SK-N-SH treated with all-trans-retinoic acid at 6 μM for 48 hours (cell line): ENCODE data around the gene SSR2.

Source experiments
- ATAC-seq: fragments of 200-7000 bp; cut with Tn5 transposase; 3 replicates; pipeline ENCODE4 v1.9.1; 2020; ENCODE audit warnings: mild to moderate bottlenecking, moderate library complexity
- ARNTL ChIP-seq: fragments of 450-650 bp; formaldehyde crosslinking; IDR thresholded peaks from 2 replicates; pipeline ENCODE4 v1.5.0; 2020; ENCODE audit warnings: low read depth, mild to moderate bottlenecking, moderate library complexity, borderline replicate concordance
- BACH2 ChIP-seq: fragments of 250-450 bp; sonication (Bioruptor Pico); IDR thresholded peaks from 2 replicates; pipeline ENCODE4 v1.9.0; 2021; ENCODE audit warnings: mild to moderate bottlenecking, borderline replicate concordance
- CSDC2 ChIP-seq: fragments of 250-450 bp; sonication (Bioruptor Pico); IDR thresholded peaks from 2 replicates; pipeline ENCODE4 v1.5.0; 2020; ENCODE audit warnings: mild to moderate bottlenecking, moderate library complexity
- ESRRG ChIP-seq: fragments of 250-450 bp; sonication (Bioruptor Pico); IDR thresholded peaks from 2 replicates; pipeline ENCODE4 v1.6.1; 2021; ENCODE audit warnings: mild to moderate bottlenecking
- GLIS3 ChIP-seq: fragments of 250-450 bp; sonication (Bioruptor Pico); IDR thresholded peaks from 2 replicates; pipeline ENCODE4 v1.5.0; 2020; ENCODE audit warnings: mild to moderate bottlenecking, moderate library complexity
- ISL1 ChIP-seq: fragments of 250-450 bp; sonication (Bioruptor Pico); IDR thresholded peaks from 2 replicates; pipeline ENCODE4 v2.1.2; 2022; ENCODE audit warnings: mild to moderate bottlenecking, moderate library complexity
- PATZ1 ChIP-seq: fragments of 250-450 bp; sonication (Bioruptor Pico); IDR thresholded peaks from 2 replicates; pipeline ENCODE4 v1.8.0; 2020; ENCODE audit warnings: mild to moderate bottlenecking, moderate library complexity, borderline replicate concordance
- POU6F1 ChIP-seq: fragments of 250-450 bp; sonication (Bioruptor Pico); IDR thresholded peaks from 2 replicates; pipeline ENCODE4 v1.8.0; 2021; ENCODE audit warnings: low read depth, mild to moderate bottlenecking, moderate library complexity, borderline replicate concordance
- PPARA ChIP-seq: fragments of 250-450 bp; sonication (Bioruptor Pico); IDR thresholded peaks from 2 replicates; pipeline ENCODE4 v1.5.0; 2020; ENCODE audit warnings: mild to moderate bottlenecking, borderline replicate concordance
- RARB ChIP-seq: fragments of 250-450 bp; sonication (Bioruptor Pico); IDR thresholded peaks from 2 replicates; pipeline ENCODE4 v1.8.0; 2021; ENCODE audit warnings: mild to moderate bottlenecking, moderate library complexity
- SNAI2 ChIP-seq: fragments of 250-450 bp; sonication (Bioruptor Pico); IDR thresholded peaks from 2 replicates; pipeline ENCODE4 v1.5.0; 2020; ENCODE audit warnings: mild to moderate bottlenecking, moderate library complexity
- ZFP3 ChIP-seq: fragments of 250-450 bp; sonication (Bioruptor Pico); IDR thresholded peaks from 2 replicates; pipeline ENCODE4 v1.5.0; 2020; ENCODE audit warnings: mild to moderate bottlenecking, moderate library complexity
- ZNF565 ChIP-seq: fragments of 450-650 bp; formaldehyde crosslinking; conservative IDR thresholded peaks from 2 replicates; pipeline ENCODE4 v1.5.0; 2020; ENCODE audit warnings: low read depth, mild to moderate bottlenecking, moderate library complexity
- ZNF70 ChIP-seq: fragments of 450-650 bp; formaldehyde crosslinking; IDR thresholded peaks from 2 replicates; pipeline ENCODE4 v1.5.0; 2020; ENCODE audit warnings: mild to moderate bottlenecking, moderate library complexity
- ZNF8 ChIP-seq: fragments of 450-650 bp; formaldehyde crosslinking; IDR thresholded peaks from 2 replicates; pipeline ENCODE4 v1.5.0; 2020; ENCODE audit warnings: mild to moderate bottlenecking, moderate library complexity
- TF ChIP-seq, protein P1 (sequence below): fragments of 250-450 bp; sonication (Bioruptor Pico); IDR thresholded peaks from 2 replicates; pipeline ENCODE4 v1.5.1; 2021; ENCODE audit warnings: mild to moderate bottlenecking, moderate library complexity
- TF ChIP-seq, protein P2 (sequence below): fragments of 250-450 bp; sonication (Bioruptor Pico); IDR thresholded peaks from 2 replicates; pipeline ENCODE4 v1.5.1; 2020; ENCODE audit warnings: low read depth, mild to moderate bottlenecking, moderate library complexity

SSR2 gene

GRCh38 chr1:155981266-155982088 is 39.3 kb downstream of the SSR2 start:
- no peak for ATAC-seq
- TF ChIP-seq ESRRG (CRISPR knock-in tag) = no peak
- TF ChIP-seq BACH2 (CRISPR knock-in tag) = no peak
- TF ChIP-seq RARB (CRISPR knock-in tag) = no peak
- no peak for TF ChIP-seq POU6F1 (CRISPR knock-in tag)
- TF ChIP-seq, protein P1, sequence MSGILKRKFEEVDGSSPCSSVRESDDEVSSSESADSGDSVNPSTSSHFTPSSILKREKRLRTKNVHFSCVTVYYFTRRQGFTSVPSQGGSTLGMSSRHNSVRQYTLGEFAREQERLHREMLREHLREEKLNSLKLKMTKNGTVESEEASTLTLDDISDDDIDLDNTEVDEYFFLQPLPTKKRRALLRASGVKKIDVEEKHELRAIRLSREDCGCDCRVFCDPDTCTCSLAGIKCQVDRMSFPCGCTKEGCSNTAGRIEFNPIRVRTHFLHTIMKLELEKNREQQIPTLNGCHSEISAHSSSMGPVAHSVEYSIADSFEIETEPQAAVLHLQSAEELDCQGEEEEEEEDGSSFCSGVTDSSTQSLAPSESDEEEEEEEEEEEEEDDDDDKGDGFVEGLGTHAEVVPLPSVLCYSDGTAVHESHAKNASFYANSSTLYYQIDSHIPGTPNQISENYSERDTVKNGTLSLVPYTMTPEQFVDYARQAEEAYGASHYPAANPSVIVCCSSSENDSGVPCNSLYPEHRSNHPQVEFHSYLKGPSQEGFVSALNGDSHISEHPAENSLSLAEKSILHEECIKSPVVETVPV (CRISPR knock-in tag) = no peak

DNA sequence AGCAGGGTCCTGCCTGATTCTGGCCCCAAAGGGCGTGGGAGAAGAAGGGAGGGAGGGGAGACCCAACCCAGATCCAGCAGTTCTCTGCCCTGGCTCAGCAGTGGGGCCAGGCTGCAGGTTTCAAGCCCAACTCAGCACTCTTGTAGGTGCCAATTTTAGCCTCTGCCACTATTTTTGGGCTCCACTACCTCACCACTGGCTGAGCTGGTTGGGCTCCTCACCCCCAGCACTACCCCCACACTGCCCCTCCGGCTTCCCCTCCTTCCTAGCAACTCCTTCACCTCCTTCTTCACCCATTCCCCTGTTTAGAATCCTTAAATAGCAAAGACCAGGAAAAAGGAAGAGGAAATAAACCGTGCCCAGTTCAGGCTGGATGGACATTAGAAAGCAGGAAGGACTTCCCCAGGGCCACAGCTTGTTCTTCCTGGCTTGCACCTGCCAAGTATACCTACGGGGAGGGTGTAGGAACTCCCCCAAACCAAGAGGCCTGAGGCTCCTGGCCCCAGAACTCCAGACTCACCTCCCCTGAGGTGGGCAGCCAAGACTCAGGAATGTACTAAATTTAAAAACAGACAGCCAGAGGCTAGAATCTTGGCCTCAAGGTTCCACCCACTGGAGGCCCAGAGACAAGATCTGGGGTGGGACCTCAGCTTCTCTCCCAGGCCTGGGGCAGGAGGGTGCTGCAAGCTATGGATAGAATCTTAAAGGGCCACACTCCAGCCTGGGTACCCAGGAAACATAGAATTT is 41.0 kb downstream of the SSR2 start:
- TF ChIP-seq PPARA (CRISPR knock-in tag) (no peak), ZNF565 (CRISPR knock-in tag) (no peak), ZFP3 (CRISPR knock-in tag) (no peak), ZNF70 (CRISPR knock-in tag) (no peak), SNAI2 (no peak), ZNF8 (CRISPR knock-in tag) (no peak), PATZ1 (CRISPR knock-in tag) (no peak), CSDC2 (CRISPR knock-in tag) (no peak), ESRRG (CRISPR knock-in tag) (no peak), ISL1 (CRISPR knock-in tag) (no peak)
- TF ChIP-seq, protein P2, sequence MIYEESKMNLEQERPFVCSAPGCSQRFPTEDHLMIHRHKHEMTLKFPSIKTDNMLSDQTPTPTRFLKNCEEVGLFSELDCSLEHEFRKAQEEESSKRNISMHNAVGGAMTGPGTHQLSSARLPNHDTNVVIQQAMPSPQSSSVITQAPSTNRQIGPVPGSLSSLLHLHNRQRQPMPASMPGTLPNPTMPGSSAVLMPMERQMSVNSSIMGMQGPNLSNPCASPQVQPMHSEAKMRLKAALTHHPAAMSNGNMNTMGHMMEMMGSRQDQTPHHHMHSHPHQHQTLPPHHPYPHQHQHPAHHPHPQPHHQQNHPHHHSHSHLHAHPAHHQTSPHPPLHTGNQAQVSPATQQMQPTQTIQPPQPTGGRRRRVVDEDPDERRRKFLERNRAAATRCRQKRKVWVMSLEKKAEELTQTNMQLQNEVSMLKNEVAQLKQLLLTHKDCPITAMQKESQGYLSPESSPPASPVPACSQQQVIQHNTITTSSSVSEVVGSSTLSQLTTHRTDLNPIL = no peak
- TF ChIP-seq, protein P1 (CRISPR knock-in tag) = no peak
- ATAC-seq = no peak

DNA sequence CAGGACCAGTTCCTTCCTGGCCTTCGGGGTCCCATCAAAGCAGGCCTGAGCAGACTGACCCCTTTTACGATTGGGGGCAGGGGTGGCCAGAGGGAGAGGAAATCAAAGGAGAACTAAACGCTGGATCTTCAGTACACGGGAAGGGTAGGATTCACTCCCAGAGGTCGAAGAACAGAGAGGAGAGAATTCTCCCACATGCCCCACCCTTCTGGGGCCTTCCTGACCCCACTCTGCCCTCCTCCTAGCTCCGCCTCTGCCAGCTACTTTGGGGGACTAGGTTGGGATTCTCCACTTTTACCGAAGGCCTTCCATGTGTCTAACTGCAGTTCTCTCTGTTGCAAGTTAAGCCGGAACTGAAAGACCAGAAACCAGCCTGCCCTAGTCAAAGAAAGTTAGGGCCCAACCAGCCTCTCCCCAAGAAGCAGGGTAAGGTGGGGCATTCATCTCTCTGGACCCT is 41.8 kb downstream of the SSR2 start:
- no peak for TF ChIP-seq ARNTL (CRISPR knock-in tag)
- TF ChIP-seq, protein P1 (CRISPR knock-in tag) = no peak
- no peak for TF ChIP-seq SNAI2
- no peak for TF ChIP-seq PATZ1 (CRISPR knock-in tag)
- no peak for TF ChIP-seq ISL1 (CRISPR knock-in tag)
- TF ChIP-seq GLIS3 (CRISPR knock-in tag) = no peak
- TF ChIP-seq POU6F1 (CRISPR knock-in tag) = no peak
- no peak for TF ChIP-seq ZNF565 (CRISPR knock-in tag)
- no peak for TF ChIP-seq ZNF70 (CRISPR knock-in tag)
- no peak for TF ChIP-seq RARB (CRISPR knock-in tag)
- peak; percentile 9; the same call in 2 of the 3 replicates for ATAC-seq
